ENCODE measurements around the gene C2orf72. TPM values are rescaled to one million over a fixed set of nuclear protein-coding genes. Genes with fewer than 3 reads are reported as not detected.

Gene C2orf72
- total RNA-seq, 1 donor from 2014 or later = 5.4 TPM

- H3K36me3 Mint-ChIP-seq (ENCODE audit: low read depth, unreplicated experiment) = no peaks in the 10 kb centered on the region
- H3K4me1 Mint-ChIP-seq (ENCODE audit: unreplicated experiment) = peaks cover 2% of the 10 kb centered on the region
- peaks cover 7% of the 10 kb centered on the region for H3K27me3 Mint-ChIP-seq (ENCODE audit: unreplicated experiment)
- TF ChIP-seq, protein P1, sequence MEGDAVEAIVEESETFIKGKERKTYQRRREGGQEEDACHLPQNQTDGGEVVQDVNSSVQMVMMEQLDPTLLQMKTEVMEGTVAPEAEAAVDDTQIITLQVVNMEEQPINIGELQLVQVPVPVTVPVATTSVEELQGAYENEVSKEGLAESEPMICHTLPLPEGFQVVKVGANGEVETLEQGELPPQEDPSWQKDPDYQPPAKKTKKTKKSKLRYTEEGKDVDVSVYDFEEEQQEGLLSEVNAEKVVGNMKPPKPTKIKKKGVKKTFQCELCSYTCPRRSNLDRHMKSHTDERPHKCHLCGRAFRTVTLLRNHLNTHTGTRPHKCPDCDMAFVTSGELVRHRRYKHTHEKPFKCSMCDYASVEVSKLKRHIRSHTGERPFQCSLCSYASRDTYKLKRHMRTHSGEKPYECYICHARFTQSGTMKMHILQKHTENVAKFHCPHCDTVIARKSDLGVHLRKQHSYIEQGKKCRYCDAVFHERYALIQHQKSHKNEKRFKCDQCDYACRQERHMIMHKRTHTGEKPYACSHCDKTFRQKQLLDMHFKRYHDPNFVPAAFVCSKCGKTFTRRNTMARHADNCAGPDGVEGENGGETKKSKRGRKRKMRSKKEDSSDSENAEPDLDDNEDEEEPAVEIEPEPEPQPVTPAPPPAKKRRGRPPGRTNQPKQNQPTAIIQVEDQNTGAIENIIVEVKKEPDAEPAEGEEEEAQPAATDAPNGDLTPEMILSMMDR (IDR thresholded peaks at IDR 0.05; ENCODE audit: unreplicated experiment) = no peak
- no peak within 1 kb of the TSS for H3K4me3 Mint-ChIP-seq (ENCODE audit: unreplicated experiment)
- no peak for DNase-seq (ENCODE audit: low spot score)
- no peak within 1 kb of the TSS for H3K27ac Mint-ChIP-seq (ENCODE audit: unreplicated experiment)
- H3K9me3 Mint-ChIP-seq (ENCODE audit: unreplicated experiment) = peaks cover 5% of the 10 kb centered on the region
Measured at GRCh38 chr2:230995821-230996220, 41.5 kb upstream of the C2orf72 start, which contains the start of gene SPATA3. SPATA3 (plus strand) TSS chr2:230996121; CDS start chr2:230996234, 113 bp downstream.

DNA sequence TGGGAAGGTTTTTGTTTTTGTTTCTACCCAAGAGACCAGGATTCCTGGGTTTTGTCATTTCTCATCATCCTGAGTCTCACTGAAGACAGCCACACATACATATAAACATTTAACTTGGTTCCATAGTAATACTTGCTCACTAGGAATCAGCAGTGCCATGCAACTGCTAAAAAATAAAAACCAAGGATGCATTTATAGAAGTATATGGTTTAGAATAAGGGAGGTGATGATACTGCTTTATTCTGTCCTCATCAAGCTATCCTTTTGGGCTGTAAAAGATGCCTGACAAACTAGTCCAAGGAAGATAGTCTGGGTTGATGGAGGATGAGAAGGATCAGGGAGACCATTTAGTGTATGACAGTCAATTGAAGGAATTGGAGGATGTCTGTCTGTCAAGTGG lies 40.7 kb upstream of the C2orf72 start:
- Mint-ChIP-seq H3K4me1 (ENCODE audit: unreplicated experiment) (peaks cover 10% of the 10 kb centered on the region), H3K27me3 (ENCODE audit: unreplicated experiment) (peaks cover 5% of the 10 kb centered on the region), H3K36me3 (ENCODE audit: low read depth, unreplicated experiment) (no peaks in the 10 kb centered on the region), H3K9me3 (ENCODE audit: unreplicated experiment) (peaks cover 5% of the 10 kb centered on the region), H3K4me3 (ENCODE audit: unreplicated experiment) (no peak overlapping the region), H3K27ac (ENCODE audit: unreplicated experiment) (no peak overlapping the region)
- TF ChIP-seq, protein P1 (IDR thresholded peaks at IDR 0.05; ENCODE audit: unreplicated experiment) = no peak
- DNase-seq (ENCODE audit: low spot score) = no peak

GRCh38 chr2:230998882-230999281 lies 38.4 kb upstream of the C2orf72 start:
- DNase-seq (ENCODE audit: low spot score) = no peak
- Mint-ChIP-seq H3K36me3 (ENCODE audit: low read depth, unreplicated experiment) (no peaks in the 10 kb centered on the region), H3K4me1 (ENCODE audit: unreplicated experiment) (peaks cover 15% of the 10 kb centered on the region), H3K4me3 (ENCODE audit: unreplicated experiment) (no peak overlapping the region), H3K9me3 (ENCODE audit: unreplicated experiment) (peaks cover 5% of the 10 kb centered on the region), H3K27ac (ENCODE audit: unreplicated experiment) (no peak overlapping the region), H3K27me3 (ENCODE audit: unreplicated experiment) (peaks cover 5% of the 10 kb centered on the region)
- TF ChIP-seq, protein P1 (IDR thresholded peaks at IDR 0.05; ENCODE audit: unreplicated experiment) = no peak

DNA sequence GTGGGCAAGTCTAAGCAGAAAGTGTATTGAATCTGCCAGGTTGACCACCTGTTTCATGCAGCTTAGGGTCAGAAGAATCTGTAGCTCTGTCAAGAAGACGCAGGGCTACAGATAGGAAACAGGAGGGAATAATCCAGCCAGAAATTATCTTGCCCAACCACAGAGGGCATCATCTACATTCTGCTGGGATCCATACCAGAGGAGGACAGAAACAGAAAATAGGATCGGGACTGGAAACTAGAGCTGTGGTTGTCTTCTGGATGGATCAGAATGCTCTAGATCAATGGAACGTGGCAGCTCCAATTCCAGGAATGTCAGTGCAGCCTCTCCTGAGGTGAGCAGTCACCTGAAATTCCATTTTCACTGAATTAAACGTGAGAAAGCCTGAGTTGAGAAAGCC lies 37.8 kb upstream of the C2orf72 start:
- peaks cover 21% of the 10 kb centered on the region for H3K4me1 Mint-ChIP-seq (ENCODE audit: unreplicated experiment)
- TF ChIP-seq, protein P1 (IDR thresholded peaks at IDR 0.05; ENCODE audit: unreplicated experiment) = no peak
- no peak overlapping the region for H3K4me3 Mint-ChIP-seq (ENCODE audit: unreplicated experiment)
- H3K36me3 Mint-ChIP-seq (ENCODE audit: low read depth, unreplicated experiment) = no peaks in the 10 kb centered on the region
- peaks cover 5% of the 10 kb centered on the region for H3K27me3 Mint-ChIP-seq (ENCODE audit: unreplicated experiment)
- peaks cover 5% of the 10 kb centered on the region for H3K9me3 Mint-ChIP-seq (ENCODE audit: unreplicated experiment)
- no peak overlapping the region for H3K27ac Mint-ChIP-seq (ENCODE audit: unreplicated experiment)
- DNase-seq (ENCODE audit: low spot score) = no peak

DNA sequence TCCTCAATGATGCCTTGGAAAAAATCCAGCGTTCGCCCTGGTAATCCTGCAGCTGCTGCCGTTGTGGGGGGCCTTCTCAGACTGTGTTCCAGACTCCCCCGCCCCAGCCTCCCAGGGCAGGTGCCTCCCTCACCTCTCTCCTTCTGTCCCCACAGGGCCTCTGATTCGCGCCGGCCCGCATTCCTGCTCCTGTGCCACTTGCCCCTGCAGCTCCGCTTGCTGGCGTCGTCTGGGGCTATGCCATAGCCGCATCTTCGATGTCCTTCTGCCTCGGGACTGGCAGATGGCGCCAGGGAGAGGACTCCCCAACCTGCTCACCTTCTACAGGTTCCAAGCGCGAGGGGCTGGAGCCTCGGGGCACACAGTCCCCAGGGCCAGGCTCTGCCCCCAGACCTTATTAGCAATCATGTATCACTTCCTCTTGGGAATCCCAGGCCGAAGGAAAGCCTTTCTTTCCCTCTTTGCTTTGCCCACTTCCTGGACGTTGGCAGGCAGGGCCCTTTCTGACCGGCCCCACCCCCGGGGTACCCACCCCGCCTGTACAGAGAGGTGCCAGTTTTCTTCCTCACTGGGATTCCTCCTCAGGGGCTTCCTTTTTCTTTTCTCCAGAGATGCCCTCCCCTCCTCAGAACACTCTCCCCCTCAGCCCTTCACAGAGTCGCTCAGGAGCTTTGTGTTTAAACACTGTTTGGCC lies 37.0 kb upstream of the C2orf72 start:
- peaks cover 5% of the 10 kb centered on the region for H3K27me3 Mint-ChIP-seq (ENCODE audit: unreplicated experiment)
- H3K9me3 Mint-ChIP-seq (ENCODE audit: unreplicated experiment) = peaks cover 6% of the 10 kb centered on the region
- DNase-seq (ENCODE audit: low spot score) = no peak
- TF ChIP-seq, protein P1 (IDR thresholded peaks at IDR 0.05; ENCODE audit: unreplicated experiment) = no peak
- peaks cover 7% of the 10 kb centered on the region for H3K36me3 Mint-ChIP-seq (ENCODE audit: low read depth, unreplicated experiment)
- H3K4me1 Mint-ChIP-seq (ENCODE audit: unreplicated experiment) = peaks cover 25% of the 10 kb centered on the region
- H3K4me3 Mint-ChIP-seq (ENCODE audit: unreplicated experiment) = no peak overlapping the region
- no peak overlapping the region for H3K27ac Mint-ChIP-seq (ENCODE audit: unreplicated experiment)
